Hematopoietic multipotent progenitor cell treated with erythropoietin and hydrocortisone succinate and interleukin-3 and kit ligand, for 4 days (in vitro differentiated cells): ENCODE measurements around the gene SPACA9.

Experiments used
- DNase-seq: peaks from one replicate; pipeline ENCODE4 v3.0.0-alpha.2; 2015

SPACA9 gene

DNA sequence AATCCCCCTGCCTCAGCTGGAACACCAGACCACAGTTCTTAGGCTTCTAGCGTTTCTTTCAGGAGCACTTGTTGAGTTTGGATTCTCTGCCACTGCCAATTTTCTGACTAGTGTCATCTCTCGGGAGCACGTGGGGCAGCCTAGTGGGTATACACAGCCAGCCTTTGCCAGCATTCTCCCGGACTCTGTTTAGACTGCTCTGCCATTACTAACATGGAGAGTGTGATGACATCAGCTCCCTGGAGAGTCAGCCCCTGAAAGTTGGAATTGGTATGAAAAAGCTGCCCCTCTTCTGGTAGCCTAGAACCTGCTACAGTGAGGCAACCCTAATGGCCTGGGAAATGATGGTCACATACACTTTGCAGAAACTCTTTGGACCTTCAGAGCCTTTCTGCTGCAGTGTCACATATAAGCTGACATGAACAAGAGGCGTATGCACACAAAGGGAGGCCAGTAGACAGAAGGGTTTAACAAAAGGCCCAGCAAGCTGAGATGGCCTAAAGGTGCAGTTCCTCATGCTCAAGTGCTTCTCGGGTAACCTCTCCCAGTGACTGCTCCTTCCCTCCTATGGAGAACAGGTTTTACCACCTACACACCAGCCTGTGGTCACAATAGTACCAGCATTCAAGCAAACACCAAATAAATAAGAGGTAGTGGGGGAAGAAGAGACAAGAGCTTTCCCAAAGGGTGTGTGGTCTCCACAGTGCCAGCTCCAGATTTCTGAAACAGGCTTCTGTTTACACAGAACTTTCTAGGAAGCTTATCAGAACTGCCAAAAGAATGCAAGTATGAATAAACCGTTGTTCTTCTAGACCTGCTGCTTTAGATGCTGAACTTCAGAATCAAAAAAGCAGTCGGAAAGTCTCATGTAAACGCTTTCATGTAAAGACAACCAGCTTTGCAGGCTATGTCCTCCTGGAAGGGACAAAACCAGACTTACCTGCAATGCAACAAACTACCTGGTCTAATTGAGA lies 16.5 kb downstream of the SPACA9 start:
- DNase-seq, result no peak

DNA sequence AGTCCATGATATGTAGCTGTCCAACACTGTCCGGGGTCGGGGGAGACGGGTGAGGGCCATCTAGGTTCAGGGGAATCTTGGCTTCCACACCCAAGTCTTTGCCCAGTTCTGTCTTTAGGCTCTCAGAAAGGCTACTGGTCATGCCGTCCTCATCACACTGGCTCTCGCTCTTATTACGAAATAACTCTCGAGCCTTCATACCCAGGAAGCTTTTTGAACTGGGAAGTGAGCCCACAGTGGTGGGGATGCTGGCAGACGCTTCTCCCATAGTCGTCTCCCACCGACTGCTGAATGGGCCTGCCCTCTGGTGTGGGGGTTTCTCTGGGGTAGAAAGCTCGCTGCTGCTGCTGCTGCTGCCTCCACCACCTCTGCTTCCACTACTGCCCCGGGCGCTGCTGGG lies 17.6 kb downstream of the SPACA9 start:
- DNase-seq, result no peak

DNA sequence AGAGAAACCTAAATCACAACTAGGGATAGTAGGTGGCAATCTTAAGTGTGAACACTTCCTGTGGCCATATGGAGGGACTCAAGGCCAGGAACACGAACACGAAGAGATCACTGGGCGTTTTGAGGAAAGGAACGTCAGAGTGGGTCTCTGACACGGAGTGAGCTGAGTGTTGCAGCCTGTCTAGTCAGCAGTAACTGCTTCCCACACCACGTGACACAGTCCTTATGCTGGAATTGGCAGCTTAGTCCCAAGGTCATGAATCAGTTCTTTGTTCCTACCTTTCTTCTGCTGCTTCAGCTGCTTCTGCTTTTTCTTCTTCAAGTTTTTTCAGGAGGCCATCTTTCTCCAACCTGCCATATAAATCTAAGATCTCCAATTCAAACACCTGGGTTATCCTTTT lies 18.2 kb downstream of the SPACA9 start:
- DNase-seq, result no peak

- DNase-seq, result no peak
Measured at GRCh38 chr9:132898051-132898450, 19.4 kb downstream of the SPACA9 start.

DNA sequence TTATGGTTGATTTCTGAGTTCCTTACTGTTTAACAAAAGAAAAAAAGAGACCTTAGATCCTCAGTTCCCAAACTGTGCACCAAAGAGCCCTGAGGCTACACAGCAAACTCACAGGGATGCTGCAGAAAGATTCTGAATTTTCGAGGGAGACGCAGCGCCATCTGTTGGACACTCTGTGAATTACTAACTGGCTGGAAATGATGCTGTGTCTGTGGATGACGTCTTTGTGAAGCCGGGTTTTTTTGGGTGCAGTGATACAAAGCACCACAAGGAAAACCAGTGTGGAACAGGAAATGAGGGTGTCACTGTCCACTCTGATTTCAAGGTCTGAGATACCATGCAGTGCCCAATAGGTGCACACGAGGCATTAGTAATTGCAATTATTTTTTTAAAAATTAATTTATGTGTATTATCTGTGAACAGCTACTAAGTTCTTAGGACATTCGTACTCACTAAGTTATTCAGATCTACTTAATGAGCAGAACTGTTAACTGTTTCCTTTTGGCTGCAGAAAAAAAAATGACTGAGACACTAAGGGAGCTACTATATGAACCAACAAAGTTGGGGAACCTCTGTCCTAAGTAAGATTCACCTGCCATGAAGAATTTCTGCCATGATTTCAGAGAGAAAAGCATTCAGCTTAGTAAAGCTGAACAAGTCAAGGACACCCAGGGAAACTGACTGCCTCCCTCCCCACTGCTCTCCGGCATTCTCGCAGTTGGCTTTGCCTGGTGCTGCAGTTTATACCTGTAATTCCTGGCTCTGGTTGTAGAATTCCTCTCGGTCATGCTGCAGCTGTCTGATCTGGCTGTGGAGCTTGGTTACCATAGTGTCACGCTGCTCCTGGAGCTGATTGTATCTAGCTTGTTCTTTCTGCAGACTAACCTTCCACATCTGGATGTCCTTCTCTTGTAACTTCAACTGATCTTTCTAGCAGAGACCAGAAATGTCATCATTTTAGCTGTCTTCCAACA lies 23.4 kb downstream of the SPACA9 start:
- peak; percentile 91 for DNase-seq

GRCh38 chr9:132903574-132904492 lies 25.1 kb downstream of the SPACA9 start:
- DNase-seq, result no peak

DNA sequence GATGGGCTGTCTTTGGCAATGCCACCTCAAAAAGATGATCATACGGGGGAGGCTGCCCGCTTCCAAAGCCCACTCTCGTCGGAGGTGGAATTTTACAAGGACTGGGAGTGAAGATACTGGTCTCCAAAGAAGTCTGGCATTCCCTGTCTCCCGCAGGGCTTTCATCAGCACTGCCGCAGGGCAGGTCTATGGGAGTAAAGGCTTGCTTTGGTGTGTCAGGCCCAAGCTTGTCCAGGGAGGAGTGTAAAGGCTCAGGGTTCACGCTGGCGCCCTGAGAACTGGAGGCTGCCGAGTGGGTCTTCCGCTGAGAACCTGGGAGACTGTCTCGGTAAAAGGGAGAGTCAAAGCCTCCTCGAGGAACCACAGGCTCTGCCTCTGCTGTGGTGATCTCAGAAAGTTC lies 27.0 kb downstream of the SPACA9 start:
- no peak for DNase-seq

- DNase-seq, result no peak
Measured at GRCh38 chr9:132908635-132909034, 29.9 kb downstream of the SPACA9 start.

- no peak for DNase-seq
Measured at GRCh38 chr9:132909311-132909710, 30.6 kb downstream of the SPACA9 start.

DNA sequence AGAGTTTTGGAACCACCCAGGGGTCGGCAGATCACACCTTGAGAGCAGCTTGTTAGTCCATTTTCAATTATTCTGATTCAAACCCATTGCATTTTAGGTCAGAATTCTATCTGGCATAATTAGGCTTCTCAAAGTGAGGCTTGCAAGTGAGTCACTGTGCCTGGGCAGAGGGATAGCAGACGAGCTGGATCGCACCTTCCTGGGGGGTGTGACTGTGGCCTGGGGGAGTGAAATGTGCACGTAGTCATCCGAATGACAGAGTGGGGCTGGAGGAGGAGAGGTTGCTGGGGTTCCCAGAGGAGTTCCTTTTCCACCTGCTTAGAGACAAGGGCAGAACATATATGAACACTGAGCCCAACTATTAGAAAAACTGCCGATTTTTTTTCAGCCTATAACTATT lies 31.7 kb downstream of the SPACA9 start:
- no peak for DNase-seq

GRCh38 chr9:132912131-132912530 lies 33.4 kb downstream of the SPACA9 start:
- no peak for DNase-seq

- no peak for DNase-seq
Measured at GRCh38 chr9:132914924-132915323, 36.2 kb downstream of the SPACA9 start.

DNA sequence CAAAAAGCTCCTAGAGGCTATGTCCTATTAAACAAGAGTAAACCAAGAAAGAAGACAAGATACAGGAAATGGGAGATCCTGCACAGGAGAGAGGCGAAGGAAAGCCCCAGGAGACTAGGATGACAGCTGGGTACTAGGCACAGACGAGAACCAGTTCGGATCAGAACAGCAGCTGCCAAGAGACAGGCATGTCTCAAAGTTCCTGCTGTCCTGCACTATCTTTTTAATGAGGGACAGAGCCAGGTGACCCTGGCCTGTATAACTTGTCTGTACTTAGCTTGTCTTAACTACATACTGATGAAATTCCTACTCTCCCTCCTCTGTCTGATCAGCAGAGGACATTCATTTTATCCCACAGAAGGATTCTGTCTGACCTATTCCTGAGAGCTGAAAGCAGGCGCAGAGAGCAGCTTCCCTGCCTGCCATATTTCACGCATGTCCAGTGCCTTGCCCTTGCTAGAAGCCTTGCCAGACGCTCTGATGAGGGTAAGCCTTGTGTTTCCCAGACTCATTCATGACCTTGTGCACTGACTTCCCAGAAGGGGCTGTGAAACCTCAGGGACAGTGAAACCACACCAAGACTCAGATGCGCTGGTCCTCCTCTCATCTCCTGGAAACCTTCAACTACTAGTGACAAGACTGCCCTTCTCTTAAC lies 41.0 kb downstream of the SPACA9 start:
- DNase-seq, result no peak

DNA sequence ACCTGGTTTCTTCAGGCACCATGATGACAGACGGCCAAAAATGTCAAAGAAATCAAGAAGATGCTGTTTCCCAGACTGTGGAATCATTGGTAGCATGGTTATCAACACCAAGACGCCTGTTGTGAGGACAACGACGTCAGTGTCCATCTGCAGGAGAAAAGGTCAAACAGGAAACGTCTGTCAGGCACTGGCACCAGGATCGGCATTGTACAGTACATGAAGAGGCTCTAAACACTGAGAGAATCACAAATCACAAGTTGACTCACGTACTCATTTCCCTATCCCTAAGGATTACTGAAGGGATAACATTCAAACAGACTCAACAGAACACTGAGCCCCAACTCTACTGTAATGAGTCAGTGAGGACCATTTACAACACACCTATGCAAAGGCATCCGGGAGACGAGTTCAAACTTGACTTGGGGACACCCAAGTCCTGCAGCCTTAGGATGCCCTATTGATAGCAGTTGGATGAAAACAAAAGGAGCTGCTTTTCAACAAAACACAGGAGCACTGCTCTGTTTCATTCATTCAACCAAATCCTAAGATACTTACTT lies 44.7 kb downstream of the SPACA9 start:
- no peak for DNase-seq

DNA sequence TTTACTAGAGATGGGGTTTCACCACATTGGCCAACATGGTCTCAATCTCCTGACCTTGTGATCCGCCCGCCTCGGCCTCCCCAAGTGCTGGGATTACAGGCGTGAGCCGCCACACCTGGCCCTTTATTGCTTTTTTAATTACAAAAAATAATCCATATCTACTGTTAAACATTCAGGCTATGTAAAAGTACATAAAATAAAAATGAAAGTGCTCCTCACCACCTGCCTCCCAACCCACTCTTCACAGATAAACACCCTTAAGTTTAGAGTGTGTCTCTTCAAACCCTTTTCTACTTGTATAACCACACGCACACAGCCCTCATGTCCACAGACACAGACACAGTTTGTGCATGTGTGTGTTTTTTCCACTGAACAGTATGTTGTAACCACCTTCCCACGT lies 49.0 kb downstream of the SPACA9 start:
- no peak for DNase-seq

GRCh38 chr9:132931178-132931735 lies 52.6 kb downstream of the SPACA9 start:
- DNase-seq, result no peak

GRCh38 chr9:132935026-132935425 lies 56.3 kb downstream of the SPACA9 start:
- DNase-seq, result no peak

DNA sequence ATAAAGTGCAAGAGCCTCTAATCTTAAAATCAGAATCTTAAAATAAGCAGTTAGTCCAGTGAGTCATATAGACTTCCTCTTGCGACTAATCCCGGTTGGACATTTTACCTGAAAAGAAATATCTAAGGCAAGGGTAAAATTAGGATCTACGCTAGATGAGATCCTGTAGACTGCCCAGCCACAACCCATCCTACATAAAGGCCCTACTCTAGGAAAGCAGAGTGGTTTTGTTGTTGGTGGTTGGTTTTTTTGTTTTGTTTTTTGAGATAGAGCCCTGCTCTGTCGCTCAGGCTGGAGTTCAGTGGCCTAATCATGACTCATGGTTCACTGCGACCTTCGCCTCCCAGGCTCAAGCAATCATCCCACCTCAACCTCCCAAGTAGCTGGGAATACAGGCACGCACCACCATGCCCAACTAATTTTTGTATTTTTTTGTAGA lies 58.8 kb downstream of the SPACA9 start:
- peak; percentile 14 for DNase-seq

GRCh38 chr9:132939169-132939568 lies 60.5 kb downstream of the SPACA9 start:
- no peak for DNase-seq
